Mesangial cell (primary cell): Measurements from ENCODE around the gene UTRN. TPM values are rescaled to one million over a fixed set of nuclear protein-coding genes. Genes with fewer than 3 reads are reported as not detected.

Experiments
- total RNA-seq: library from RNA; depleted of rRNA; stranded (reverse); fragments of >200 nt; gene quantifications from 2 replicates; pipeline ENCODE4 v1.2.3, GENCODE V29; 2015

Gene UTRN
- total RNA-seq, result 54.9 and 74.9 TPM in 2 replicates

DNA sequence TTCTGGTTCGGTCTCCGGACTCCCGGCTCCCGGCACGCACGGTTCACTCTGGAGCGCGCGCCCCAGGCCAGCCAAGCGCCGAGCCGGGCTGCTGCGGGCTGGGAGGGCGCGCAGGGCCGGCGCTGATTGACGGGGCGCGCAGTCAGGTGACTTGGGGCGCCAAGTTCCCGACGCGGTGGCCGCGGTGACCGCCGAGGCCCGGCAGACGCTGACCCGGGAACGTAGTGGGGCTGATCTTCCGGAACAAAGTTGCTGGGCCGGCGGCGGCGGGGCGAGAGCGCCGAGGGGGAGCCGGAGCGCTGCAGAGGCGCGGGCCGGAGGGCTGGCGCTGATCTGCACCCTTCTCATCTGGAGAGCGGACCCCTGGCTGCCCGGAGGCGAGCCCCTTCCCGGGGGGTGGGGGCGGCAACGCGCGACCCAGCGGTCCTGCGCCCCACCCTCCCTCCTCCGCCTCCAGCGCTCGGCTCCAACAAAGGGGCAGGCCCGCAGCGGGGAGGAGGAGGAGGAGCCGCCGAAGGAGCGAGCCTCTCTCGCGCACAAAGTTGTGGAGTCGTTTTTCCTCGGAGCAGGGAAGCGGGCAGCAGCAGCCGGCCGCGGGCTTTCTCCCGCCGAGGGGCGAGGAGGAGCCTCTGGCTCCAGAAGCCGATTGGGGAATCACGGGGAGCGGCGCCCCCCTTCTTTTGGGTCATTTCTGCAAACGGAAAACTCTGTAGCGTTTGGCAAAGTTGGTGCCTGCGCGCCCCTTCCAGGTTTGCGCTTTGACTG is at the start of gene UTRN:
Gene UTRN (plus strand): TSS at position 553 of the 765 bp plus-strand sequence. CDS start 6,494 bp downstream, outside the sequence.

Other genes starting within 250 kb of the UTRN start
- gene SF3B5, start 189.8 kb upstream of the UTRN start, total RNA-seq, result 207 and 280 TPM in 2 replicates
- 1.6 TPM in 2 replicates for gene STX11, start 134.8 kb upstream of the UTRN start, total RNA-seq